B cell (primary cell): Measurements from ENCODE around the gene PEX11B. TPM values are rescaled to one million over a fixed set of nuclear protein-coding genes. Genes with fewer than 3 reads are reported as not detected.

Experiments
- ATAC-seq: fragments of 200-7000 bp; cut with Tn5 transposase; one replicate; pipeline ENCODE4 v1.10.0; 2021; ENCODE audit warnings: low read depth, mild to moderate bottlenecking, moderate number of reproducible peaks, moderate library complexity
- CTCF ChIA-PET: fragments of 350-600 bp; sonication (Branson Sonifier 250); formaldehyde crosslinking; loops from one replicate; lab custom pipeline; 2021; ENCODE audit warnings: antibody characterized with exemption, inconsistent platforms; lab: Charles Lee
- POLR2A ChIA-PET: fragments of 350-600 bp; sonication (Branson Sonifier 250); formaldehyde crosslinking; loops from one replicate; lab custom pipeline; 2021; ENCODE audit warnings: antibody characterized with exemption; lab: Charles Lee
- DNase-seq: peaks from one replicate; pipeline ENCODE4 v3.0.0; 2013
- H2AFZ ChIP-seq: 2 replicates; pipeline ENCODE4 v1.6.1; 2012; ENCODE audit warnings: mild to moderate bottlenecking, low read depth, low read length; ENCODE audit not compliant: insufficient read depth, poor library complexity, severe bottlenecking
- H3K27ac ChIP-seq, 2 donors: 1 replicate in 1 of 2; 2 replicates in 1 of 2; pipeline ENCODE4 v1.5.1; 2012 to 2013; ENCODE audit warnings: low read length in 2 of 2, mild to moderate bottlenecking in 2 of 2, moderate library complexity in 1 of 2
- H3K27me3 ChIP-seq, 4 experiments: fragments of 200-600 bp in 1 of 4; sonication (generic) in 1 of 4; replicated peaks in 1 of 4; 1 replicate in 2 of 4; 2 replicates in 2 of 4; pipeline versions ENCODE4 v1.6.1 to v1.7.0; 2013 to 2016; ENCODE audit warnings: low read length in 3 of 4, mild to moderate bottlenecking in 2 of 4, mixed read lengths in 1 of 4, moderate library complexity in 1 of 4; ENCODE audit not compliant: insufficient read depth in 4 of 4, control insufficient read depth in 3 of 4; ENCODE audit errors: control extremely low read depth in 1 of 4
- H3K36me3 ChIP-seq, 2 experiments: replicated peaks in 1 of 2; 1 replicate in 1 of 2; 2 replicates in 1 of 2; pipeline versions ENCODE4 v1.6.1 to v1.7.1; 2013; ENCODE audit warnings: low read length in 1 of 2; ENCODE audit not compliant: insufficient read depth in 2 of 2, control insufficient read depth in 1 of 2; ENCODE audit errors: control extremely low read depth in 1 of 2, extremely low read depth in 1 of 2
- H3K4me1 ChIP-seq, 2 donors: fragments of 200-600 bp in 1 of 2; sonication (generic) in 1 of 2; 1 replicate in 1 of 2; 2 replicates in 1 of 2; pipeline versions ENCODE4 v1.5.1 to v1.6.1; 2013 to 2017; ENCODE audit warnings: low read length in 2 of 2; ENCODE audit not compliant: control insufficient read depth in 2 of 2, insufficient read depth in 2 of 2
- H3K4me2 ChIP-seq: replicated peaks from 2 replicates; pipeline ENCODE3; 2012; ENCODE audit warnings: mild to moderate bottlenecking, low read depth, low read length; ENCODE audit not compliant: poor library complexity, severe bottlenecking
- H3K4me3 ChIP-seq, 5 experiments: fragments of 200-600 bp in 1 of 5; sonication (generic) in 1 of 5; 1 replicate in 3 of 5; 2 replicates in 2 of 5; pipeline versions ENCODE4 v1.5.1 to v1.7.0; 2011 to 2016; ENCODE audit warnings: low read length in 4 of 5, mild to moderate bottlenecking in 4 of 5, low read depth in 2 of 5, control low read depth in 1 of 5, moderate library complexity in 1 of 5; ENCODE audit not compliant: insufficient read depth in 1 of 5; ENCODE audit errors: control extremely low read depth in 1 of 5, extremely low read depth in 1 of 5
- H3K79me2 ChIP-seq: fragments of 200-600 bp; sonication (generic); one replicate; pipeline ENCODE4 v1.6.0; 2016; ENCODE audit warnings: low read length; ENCODE audit not compliant: control insufficient read depth, insufficient read depth
- H3K9ac ChIP-seq: fragments of 200-600 bp; sonication (generic); 2 replicates; pipeline ENCODE4 v1.6.1; 2017; ENCODE audit warnings: mild to moderate bottlenecking, low read length, moderate library complexity
- H3K9me3 ChIP-seq, 3 donors: one replicate each; pipeline versions ENCODE4 v1.6.1 to v1.7.1; 2013; ENCODE audit warnings: low read length in 2 of 3; ENCODE audit not compliant: control insufficient read depth in 2 of 3, insufficient read depth in 1 of 3; ENCODE audit errors: control extremely low read depth in 1 of 3
- H4K20me1 ChIP-seq: 2 replicates; pipeline ENCODE4 v1.6.0; 2012; ENCODE audit warnings: mild to moderate bottlenecking, low read length; ENCODE audit not compliant: insufficient read depth, control insufficient read depth, poor library complexity, severe bottlenecking
- H3K27ac Mint-ChIP-seq: one replicate; pipeline ENCODE4 v1.8.0; 2021; ENCODE audit warnings: mixed read lengths
- H3K27me3 Mint-ChIP-seq: one replicate; pipeline ENCODE4 v1.8.0; 2021; ENCODE audit warnings: mixed read lengths
- H3K4me1 Mint-ChIP-seq: one replicate; pipeline ENCODE4 v1.8.0; 2021; ENCODE audit warnings: mixed read lengths
- H3K4me3 Mint-ChIP-seq: one replicate; pipeline ENCODE4 v1.8.0; 2021; ENCODE audit warnings: mixed read lengths
- H3K9me3 Mint-ChIP-seq: one replicate; pipeline ENCODE4 v1.8.0; 2022; ENCODE audit warnings: mixed read lengths; ENCODE audit not compliant: insufficient read depth
- CTCF ChIP-seq: fragments of 200-600 bp; IDR thresholded peaks from one replicate; pipeline ENCODE4 v1.8.0; 2022; ENCODE audit warnings: antibody characterized with exemption, mild to moderate bottlenecking
- EZH2 ChIP-seq: IDR thresholded peaks from 2 replicates; pipeline ENCODE4 v1.6.1; 2012; ENCODE audit warnings: borderline replicate concordance, low read depth, mild to moderate bottlenecking, moderate library complexity, low read length; ENCODE audit not compliant: insufficient read depth, poor library complexity, severe bottlenecking
- WGBS: methylation state at CpG from one replicate; pipeline ENCODE4 v1.1.5; 2013; ENCODE audit warnings: missing lambda C conversion rate; ENCODE audit not compliant: insufficient coverage; 5-methylcytosine and 5-hydroxymethylcytosine counted together
- intact Hi-C: fragments of 100-400 bp; cut with micrococcal nuclease; formaldehyde crosslinking; loops from one replicate; pipeline ENCODE4 v1.10.0; 2022
- polyA plus RNA-seq: library from polyadenylated mRNA; depleted of rRNA; stranded (reverse); fragments of >200 nt; gene quantifications from 2 replicates; pipeline ENCODE4 v1.2.3, GENCODE V29; 2012
- total RNA-seq, 2 donors: library from RNA; stranded (reverse); fragments of 120-200 nt in 1 of 2; gene quantifications; 1 replicate in 1 of 2; 2 replicates in 1 of 2; pipeline versions ENCODE4 v1.2.3 to v1.2.4, GENCODE V29; 2013 to 2022

The PEX11B gene
- total and polyA plus RNA-seq, 2 donors (not counting 1 experiment from before 2014, with no cell fraction given) = 16.5 to 48.1 TPM

GRCh38 chr1:145956781-145957442 is 38.4 kb upstream of the PEX11B start:
- ATAC-seq (no peak), DNase-seq (no peak)
- H3K9me3 Mint-ChIP-seq = no peaks in the 10 kb centered on the region
- Histone ChIP-seq H3K4me1 (peaks cover 41 to 59% of the 10 kb centered on the region in 2 donors), H3K27ac (peak overlapping the region; percentile 13 to 83), H3K4me3 (peak overlapping the region; percentile 64 to 88 (median 74)), H3K9ac (peak overlapping the region; percentile 79), H3K4me2 (peak overlapping the region; percentile 90), H2AFZ (peak overlapping the region; percentile 85), H3K27me3 (no peaks in the 10 kb centered on the region), H3K79me2 (peaks cover 58% of the 10 kb centered on the region), H3K9me3 (no peaks in the 10 kb centered on the region), H3K36me3 (peaks cover 1 to 5% of the 10 kb centered on the region in 2 experiments), H4K20me1 (peaks cover 5% of the 10 kb centered on the region)
- TF ChIP-seq CTCF (no peak), EZH2 (no peak)
- ChIA-PET CTCF (interaction anchor here (1.4 to 4.4 kb wide), 7 partner anchors 14 to 75 kb away, joined by 3 to 34 read pairs (median 6); partner anchors contain the start of gene RBM8A), POLR2A (interaction anchor here (1.0 to 2.5 kb wide), 3 partner anchors 23 to 85 kb away, joined by 3 to 41 read pairs (median 12); partner anchors contain the start of gene RBM8A)
- 6% methylated on average over 2 of the region's 3 CpGs for WGBS
- peaks cover 74% of the 10 kb centered on the region for H3K4me1 Mint-ChIP-seq
- peak overlapping the region; percentile 96 for H3K27ac Mint-ChIP-seq
- peak overlapping the region; percentile 97 for H3K4me3 Mint-ChIP-seq
- no peaks in the 10 kb centered on the region for H3K27me3 Mint-ChIP-seq
- intact Hi-C loops = loop anchor here (1.0 kb wide), 2 partner anchors 7 to 98 kb away; partner anchors contain the start of genes ANKRD34A, PIAS3 and POLR3GL

- TF ChIP-seq EZH2 (no peak), CTCF (no peak)
- H3K27ac ChIP-seq = peak overlapping the region in 1 of 2 donors; percentile 83
- ATAC-seq (no peak), DNase-seq (no peak)
- ChIA-PET CTCF (interaction anchor here (1.5 to 2.7 kb wide), 2 partner anchors 29 to 76 kb away, joined by 3 to 28 read pairs; partner anchors contain the start of gene RBM8A), POLR2A (no interaction called here)
- Mint-ChIP-seq H3K9me3 (no peaks in the 10 kb centered on the region), H3K4me1 (peaks cover 71% of the 10 kb centered on the region), H3K27me3 (no peaks in the 10 kb centered on the region), H3K27ac (peak overlapping the region; percentile 96), H3K4me3 (peak overlapping the region; percentile 97)
- H3K79me2 ChIP-seq = peaks cover 58% of the 10 kb centered on the region
- peaks cover 1 to 9% of the 10 kb centered on the region in 2 experiments for H3K36me3 ChIP-seq
- intact Hi-C loops = loop anchor here (1.0 kb wide), 1 partner anchor 8 kb away; the partner anchor contains the start of genes ANKRD34A and POLR3GL
- H3K4me1 ChIP-seq = peaks cover 39 to 53% of the 10 kb centered on the region in 2 donors
- H2AFZ ChIP-seq = peak overlapping the region; percentile 85
- H3K4me3 ChIP-seq = peak overlapping the region in 3 of 5 experiments; percentile 70 to 88 (median 79)
- H3K4me2 ChIP-seq = peak overlapping the region; percentile 90
- H4K20me1 ChIP-seq = peaks cover 5% of the 10 kb centered on the region
- H3K9ac ChIP-seq = peak overlapping the region; percentile 79
- H3K9me3 ChIP-seq = no peaks in the 10 kb centered on the region
- no peaks in the 10 kb centered on the region for H3K27me3 ChIP-seq
Measured at GRCh38 chr1:145956361-145956760, 37.8 kb upstream of the PEX11B start.
